Mononuclear cell (primary cell): ENCODE data around the gene SLC45A2. TPM values are rescaled to one million over a fixed set of nuclear protein-coding genes. Genes with fewer than 3 reads are reported as not detected.

ENCODE experiments used
- H3K27me3 ChIP-seq: 2 replicates; pipeline ENCODE4 v1.6.0; 2011; ENCODE audit warnings: low read length, control low read depth; ENCODE audit not compliant: insufficient read depth
- H3K4me1 ChIP-seq: 2 replicates; pipeline ENCODE4 v1.5.1; 2011; ENCODE audit warnings: mild to moderate bottlenecking, low read length, control low read depth; ENCODE audit not compliant: insufficient read depth
- H3K4me3 ChIP-seq: 2 replicates; pipeline ENCODE4 v1.5.1; 2011; ENCODE audit warnings: mild to moderate bottlenecking, low read length, moderate library complexity
- H3K9me3 ChIP-seq: 2 replicates; pipeline ENCODE4 v1.5.1; 2011; ENCODE audit warnings: low read depth, mild to moderate bottlenecking, control low read depth, low read length
- total RNA-seq: library from RNA; depleted of rRNA; stranded (reverse); fragments of >200 nt; gene quantifications from one replicate; pipeline ENCODE4 v1.2.3, GENCODE V29; 2012

The SLC45A2 gene
- total RNA-seq, 1 donor, result under 0.01 TPM

DNA sequence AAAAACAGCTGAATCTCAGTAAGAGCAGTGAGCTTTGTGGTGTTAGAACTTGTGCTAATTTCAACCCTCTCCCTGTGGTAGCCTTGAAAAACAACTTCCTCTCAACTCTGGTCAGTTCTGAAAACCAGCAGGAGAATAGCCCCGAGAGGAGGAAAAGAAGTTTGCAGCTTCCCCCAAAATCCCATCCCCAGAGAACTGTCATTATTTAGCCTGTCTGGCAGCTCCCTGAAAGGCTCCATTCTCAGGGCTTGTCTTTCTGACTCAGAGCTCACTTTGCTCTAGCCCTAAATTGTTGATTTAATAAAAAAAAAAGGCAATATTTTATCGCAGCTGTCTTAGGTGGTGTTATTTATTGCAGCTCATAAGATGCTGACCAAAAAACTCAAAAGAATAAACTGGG lies 11.4 kb upstream of the SLC45A2 start:
- Histone ChIP-seq H3K4me1 (no peaks in the 10 kb centered on the region), H3K9me3 (no peaks in the 10 kb centered on the region), H3K4me3 (no peak overlapping the region), H3K27me3 (no peaks in the 10 kb centered on the region)

DNA sequence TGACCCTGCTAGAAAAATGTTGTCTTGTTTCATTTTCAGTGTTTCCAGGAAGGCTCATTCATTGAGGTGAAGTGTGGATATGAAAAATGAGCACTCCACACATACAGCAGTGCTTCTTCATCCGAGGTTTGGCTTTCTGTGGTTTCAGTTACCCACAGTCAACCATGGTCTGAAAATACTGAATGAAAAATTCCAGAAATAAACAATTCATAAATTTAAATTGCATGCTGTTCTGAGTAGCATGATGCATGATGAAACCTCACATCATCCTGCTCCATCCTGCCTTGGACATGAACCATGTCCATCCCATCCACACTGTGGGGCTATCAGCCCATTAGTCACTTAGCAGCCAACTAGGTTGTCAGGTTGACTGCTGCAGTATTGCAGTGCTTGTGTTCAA lies 10.4 kb upstream of the SLC45A2 start:
- H3K27me3 ChIP-seq, result no peaks in the 10 kb centered on the region
- no peak overlapping the region for H3K4me3 ChIP-seq
- no peaks in the 10 kb centered on the region for H3K4me1 ChIP-seq
- no peaks in the 10 kb centered on the region for H3K9me3 ChIP-seq

DNA sequence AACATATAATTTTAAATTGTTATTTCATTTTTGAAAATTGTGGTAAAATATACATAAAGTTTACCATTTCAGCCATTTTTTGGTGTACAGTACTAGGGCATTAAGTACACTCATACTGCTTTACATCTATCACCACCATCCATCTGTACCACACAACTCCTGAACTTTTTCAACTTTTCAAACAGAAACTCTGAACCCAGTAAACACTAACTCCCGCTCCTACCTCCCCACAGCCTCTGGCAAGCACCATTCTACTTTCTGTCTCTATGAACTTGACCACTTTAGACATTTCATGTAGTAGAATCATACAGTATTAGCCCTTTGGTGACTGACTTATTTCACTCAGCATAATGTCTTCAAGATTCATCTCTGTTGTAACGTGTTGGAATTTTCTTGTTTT lies 8.4 kb upstream of the SLC45A2 start:
- no peaks in the 10 kb centered on the region for H3K4me1 ChIP-seq
- no peaks in the 10 kb centered on the region for H3K9me3 ChIP-seq
- no peaks in the 10 kb centered on the region for H3K27me3 ChIP-seq
- no peak overlapping the region for H3K4me3 ChIP-seq

DNA sequence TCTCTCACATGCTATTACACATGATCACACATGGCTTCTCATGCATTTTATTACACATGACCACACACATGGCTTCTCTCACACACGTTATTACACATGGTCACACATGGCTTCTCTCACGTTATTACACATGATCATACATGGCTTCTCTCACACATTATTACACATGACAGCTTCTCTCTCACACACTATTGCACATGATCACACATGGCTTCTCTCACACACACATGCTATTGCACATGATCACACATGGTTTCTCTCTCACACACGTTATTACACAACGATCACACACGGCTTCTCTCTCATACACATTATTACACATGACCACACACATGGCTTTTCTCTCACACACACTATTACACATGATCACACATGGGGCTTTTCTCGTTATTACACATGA lies 954 bp upstream of the SLC45A2 start:
- Histone ChIP-seq H3K4me3 (no peak overlapping the region), H3K27me3 (no peaks in the 10 kb centered on the region), H3K4me1 (no peaks in the 10 kb centered on the region), H3K9me3 (peaks cover 11% of the 10 kb centered on the region)

DNA sequence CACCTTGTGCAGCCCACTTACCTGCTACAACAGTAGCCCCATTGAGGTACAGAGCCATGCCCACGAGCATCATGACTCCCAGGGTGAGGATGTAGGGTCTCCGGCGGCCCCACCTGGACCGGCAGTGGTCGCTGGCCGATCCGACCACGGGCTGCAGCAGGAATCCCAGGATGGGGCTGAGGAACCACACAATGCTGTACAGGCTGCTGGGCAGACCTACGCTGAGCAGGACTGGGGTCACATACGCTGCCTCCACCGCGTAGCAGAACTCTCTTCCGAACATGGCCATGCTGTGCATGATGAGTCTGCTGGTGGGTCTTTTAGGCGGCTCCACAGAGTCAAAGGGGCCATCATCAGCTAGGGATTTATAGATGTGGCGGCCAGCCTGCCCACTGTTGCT lies 315 bp downstream of the SLC45A2 start:
- Histone ChIP-seq H3K9me3 (peaks cover 11% of the 10 kb centered on the region), H3K4me1 (no peaks in the 10 kb centered on the region), H3K4me3 (no peak overlapping the region), H3K27me3 (no peaks in the 10 kb centered on the region)

DNA sequence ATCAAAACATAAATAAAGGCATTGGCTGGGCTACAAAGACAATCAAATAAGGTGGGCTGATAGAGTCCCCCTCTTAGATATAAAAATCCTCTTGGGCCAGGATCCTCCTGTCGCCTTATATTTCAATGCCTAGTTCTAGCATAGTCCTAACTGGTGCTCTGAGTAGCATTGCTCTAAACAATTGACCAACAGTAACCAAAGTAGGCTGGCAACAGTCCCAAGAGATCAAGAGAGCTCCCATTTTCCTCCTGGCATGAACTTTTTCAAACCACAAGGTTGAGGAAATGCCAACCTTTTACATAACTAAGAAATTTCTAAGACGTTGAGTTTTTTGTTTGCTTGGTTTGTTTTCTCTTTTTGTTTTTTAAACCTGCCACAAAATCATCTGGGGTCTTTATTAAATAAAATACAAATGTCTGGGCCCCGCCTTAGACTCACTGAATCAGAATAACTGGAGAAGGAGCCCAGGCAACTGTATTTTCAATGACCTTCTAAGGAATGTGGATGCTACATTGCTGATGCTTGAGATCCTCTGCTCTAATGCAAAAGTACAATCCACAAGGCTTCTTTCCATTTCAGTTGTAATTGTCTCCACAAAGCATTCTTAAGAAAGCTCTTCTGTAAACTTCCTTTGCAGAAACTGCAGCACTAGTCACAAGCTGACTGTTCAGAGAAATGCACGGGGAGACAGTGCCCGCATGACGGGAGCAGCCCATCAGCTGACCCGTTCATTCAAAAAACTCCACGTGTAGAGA lies 2.9 kb downstream of the SLC45A2 start:
- H3K4me3 ChIP-seq, result no peak overlapping the region
- no peaks in the 10 kb centered on the region for H3K27me3 ChIP-seq
- H3K9me3 ChIP-seq, result peaks cover 11% of the 10 kb centered on the region

DNA sequence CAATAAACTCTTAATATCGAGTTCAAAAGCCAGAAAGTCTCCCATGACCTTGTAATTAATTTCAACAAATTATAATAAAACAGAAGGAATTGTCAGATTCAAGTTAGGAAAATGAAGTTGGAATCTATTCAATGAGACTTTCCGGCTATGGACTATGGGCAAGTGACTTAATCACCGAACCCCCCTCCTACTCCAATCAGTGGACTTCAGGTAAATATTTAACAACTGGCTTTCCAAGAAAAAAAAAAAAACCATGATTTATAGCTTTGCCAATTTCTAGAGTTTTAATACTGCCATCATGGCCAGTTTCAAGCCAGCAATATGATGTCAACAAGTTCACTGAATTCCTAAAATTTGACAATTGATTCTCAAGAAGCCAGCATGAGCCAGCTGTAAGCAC lies 4.5 kb downstream of the SLC45A2 start:
- no peaks in the 10 kb centered on the region for H3K27me3 ChIP-seq
- H3K9me3 ChIP-seq, result peaks cover 3% of the 10 kb centered on the region
- no peaks in the 10 kb centered on the region for H3K4me1 ChIP-seq
- H3K4me3 ChIP-seq, result no peak overlapping the region

More for the DNA sequence above, 2.9 kb downstream of the SLC45A2 start:
- H3K4me1 ChIP-seq, result no peaks in the 10 kb centered on the region

DNA sequence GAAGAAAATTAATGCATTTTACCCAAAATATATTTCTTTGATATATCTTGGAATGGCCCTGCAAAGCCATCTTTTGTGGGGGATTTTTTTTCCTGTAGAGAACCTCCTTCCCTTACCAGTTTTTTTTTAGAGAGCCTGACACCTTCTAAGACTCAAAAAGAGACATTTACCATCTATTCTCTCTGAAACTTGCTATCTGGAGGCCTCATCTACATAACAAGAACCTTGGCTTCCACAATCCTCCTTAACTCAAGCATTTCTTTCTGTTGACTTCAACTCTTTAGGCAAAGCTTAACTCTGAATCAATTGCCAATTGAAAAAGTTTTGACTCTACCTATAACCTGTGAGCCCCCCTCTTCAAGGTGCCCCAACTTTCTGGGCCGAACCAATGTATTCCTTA lies 6.2 kb downstream of the SLC45A2 start:
- no peak overlapping the region for H3K4me3 ChIP-seq
- no peaks in the 10 kb centered on the region for H3K9me3 ChIP-seq
- no peaks in the 10 kb centered on the region for H3K4me1 ChIP-seq
- H3K27me3 ChIP-seq, result no peaks in the 10 kb centered on the region

DNA sequence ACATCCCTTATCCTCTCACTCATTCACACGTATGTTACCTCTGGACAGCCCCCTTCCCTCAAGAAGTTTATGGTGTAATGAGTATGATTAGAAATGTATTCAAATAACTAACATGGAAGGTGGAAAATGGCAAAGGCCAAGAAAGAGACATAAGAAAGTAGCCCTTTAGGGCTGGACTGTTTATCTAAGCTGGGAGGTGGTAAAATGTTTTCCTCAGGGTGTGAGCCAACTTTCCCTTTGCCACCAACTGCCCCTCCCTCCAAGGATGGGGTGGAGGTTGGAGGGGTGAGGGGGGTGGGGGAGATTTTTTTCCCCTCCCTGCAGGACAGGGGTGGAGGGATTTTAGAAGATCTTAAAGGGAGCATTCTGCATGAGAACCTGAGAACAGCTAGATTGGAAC lies 8.2 kb downstream of the SLC45A2 start:
- H3K9me3 ChIP-seq, result no peaks in the 10 kb centered on the region
- no peaks in the 10 kb centered on the region for H3K4me1 ChIP-seq
- H3K27me3 ChIP-seq, result no peaks in the 10 kb centered on the region
- no peak overlapping the region for H3K4me3 ChIP-seq

DNA sequence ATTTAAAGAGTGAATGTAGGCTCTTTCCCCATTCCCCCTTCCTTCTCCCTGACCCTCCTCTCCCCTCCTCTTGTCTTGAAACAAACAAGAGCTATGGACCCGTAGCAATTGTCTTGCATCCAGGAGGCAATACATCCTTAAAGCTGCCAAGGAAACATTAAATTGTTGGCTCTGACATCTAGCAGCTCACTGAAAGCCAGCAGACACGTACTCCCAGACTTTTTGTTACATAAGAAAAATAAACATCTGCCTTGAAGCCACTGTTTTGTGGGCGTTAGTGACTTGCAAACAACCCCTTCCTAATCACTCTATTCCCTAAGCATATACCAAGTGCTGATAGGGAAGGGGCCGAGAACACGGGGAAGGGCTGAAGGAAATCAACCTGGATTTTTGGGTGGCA lies 8.6 kb downstream of the SLC45A2 start:
- no peaks in the 10 kb centered on the region for H3K9me3 ChIP-seq
- no peaks in the 10 kb centered on the region for H3K27me3 ChIP-seq
- no peaks in the 10 kb centered on the region for H3K4me1 ChIP-seq
- H3K4me3 ChIP-seq, result no peak overlapping the region

DNA sequence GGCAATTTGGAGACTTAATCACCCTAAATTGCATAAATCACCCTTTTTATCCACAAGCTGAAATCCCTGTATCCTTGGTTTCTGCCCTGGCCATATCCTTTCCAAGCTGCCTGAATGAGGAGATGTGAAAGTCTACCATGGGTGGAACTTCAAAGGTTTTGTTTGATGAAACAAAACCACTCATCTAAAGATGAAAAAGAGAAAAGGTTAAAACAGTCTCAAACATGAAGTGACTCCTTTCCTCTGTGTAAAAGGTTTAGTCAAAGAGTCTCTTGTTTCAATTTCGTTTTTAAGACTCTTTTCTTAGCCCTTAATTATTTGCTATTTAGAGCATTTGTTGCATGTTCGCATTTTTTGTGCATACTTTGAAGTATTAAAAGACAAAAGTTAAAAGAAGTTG lies 11.2 kb downstream of the SLC45A2 start:
- Histone ChIP-seq H3K4me3 (no peak overlapping the region), H3K27me3 (no peaks in the 10 kb centered on the region), H3K9me3 (no peaks in the 10 kb centered on the region), H3K4me1 (no peaks in the 10 kb centered on the region)

DNA sequence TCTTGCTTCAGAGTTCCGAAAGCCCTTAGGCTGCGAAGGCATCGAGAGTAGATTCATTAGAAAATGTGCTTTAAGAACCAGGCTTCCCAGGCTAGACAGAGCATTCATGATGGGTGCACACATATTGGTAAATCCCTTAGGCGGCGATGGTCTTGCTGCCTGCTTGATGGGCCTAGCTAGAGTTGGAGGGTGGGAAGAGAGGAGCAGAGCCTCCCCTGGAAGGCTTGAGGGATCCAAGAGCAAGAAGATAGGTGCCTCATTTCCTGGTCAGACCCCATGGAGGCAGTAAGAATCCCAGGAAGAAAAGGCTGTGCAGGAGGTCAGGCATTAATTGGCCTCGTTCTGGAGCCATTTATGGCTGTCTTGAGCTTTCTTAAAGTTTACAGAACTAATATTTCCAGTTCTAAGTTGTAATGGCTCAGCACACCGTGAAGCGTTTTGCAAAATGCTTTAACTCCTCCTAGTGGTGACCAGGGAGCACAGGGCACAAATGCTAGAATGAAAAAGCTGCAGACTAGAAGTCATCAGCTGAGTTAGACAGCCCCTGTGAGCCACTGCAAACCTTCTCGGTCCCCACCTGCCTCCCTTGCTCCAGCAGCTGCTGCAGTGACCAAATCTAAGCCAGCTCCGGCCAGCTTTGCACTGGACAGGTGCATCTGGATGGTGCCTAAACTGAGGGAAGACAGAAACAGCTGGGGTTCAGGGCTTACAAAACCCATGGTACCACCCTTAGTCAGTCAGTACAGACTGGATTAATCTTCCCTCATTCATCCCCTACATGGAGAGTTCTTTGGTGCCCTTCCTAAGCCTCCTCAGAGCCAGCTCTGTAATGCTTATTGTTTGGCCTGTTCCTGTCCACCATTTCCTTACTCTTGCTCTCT lies 14.7 kb downstream of the SLC45A2 start:
- Histone ChIP-seq H3K4me1 (no peaks in the 10 kb centered on the region), H3K27me3 (no peaks in the 10 kb centered on the region), H3K9me3 (no peaks in the 10 kb centered on the region), H3K4me3 (no peak overlapping the region)

DNA sequence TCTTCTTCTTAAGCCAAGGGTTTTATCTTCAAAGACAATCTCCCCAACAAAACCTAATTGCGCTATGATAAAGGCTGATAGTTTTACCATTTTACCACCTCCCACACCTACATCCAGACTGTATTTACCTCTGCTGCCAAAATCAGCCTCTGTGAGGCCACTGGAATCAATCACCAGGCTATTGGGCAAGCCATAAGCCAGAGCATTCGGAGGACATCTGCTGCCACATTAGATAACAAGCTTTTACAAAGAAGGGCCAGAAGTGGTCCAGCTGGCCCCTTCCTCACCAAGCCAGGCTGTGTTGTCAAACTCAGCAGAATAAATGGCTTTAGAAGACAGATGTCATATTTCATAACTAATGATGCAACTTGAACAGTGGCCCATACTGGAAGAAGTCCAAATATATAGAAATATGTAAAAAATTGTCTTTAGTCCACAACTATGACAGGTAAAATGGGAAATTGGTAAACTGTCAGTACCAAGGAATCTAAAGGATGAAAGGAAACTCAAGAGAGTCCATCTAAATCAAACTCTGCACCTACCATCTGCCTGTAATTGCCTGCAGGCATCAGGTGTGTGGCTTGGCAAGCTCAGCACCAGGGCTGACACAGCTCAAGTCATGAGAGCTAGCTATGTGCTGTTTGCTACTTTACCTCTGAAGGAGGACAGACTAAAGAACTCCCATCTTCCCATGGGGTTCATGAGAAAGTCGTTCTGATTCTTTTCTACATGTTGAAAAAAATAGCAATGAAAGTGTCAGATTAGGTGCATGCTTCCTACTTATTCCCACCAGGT lies 16.1 kb downstream of the SLC45A2 start:
- H3K27me3 ChIP-seq, result no peaks in the 10 kb centered on the region
- no peaks in the 10 kb centered on the region for H3K4me1 ChIP-seq
- no peak overlapping the region for H3K4me3 ChIP-seq
- no peaks in the 10 kb centered on the region for H3K9me3 ChIP-seq

DNA sequence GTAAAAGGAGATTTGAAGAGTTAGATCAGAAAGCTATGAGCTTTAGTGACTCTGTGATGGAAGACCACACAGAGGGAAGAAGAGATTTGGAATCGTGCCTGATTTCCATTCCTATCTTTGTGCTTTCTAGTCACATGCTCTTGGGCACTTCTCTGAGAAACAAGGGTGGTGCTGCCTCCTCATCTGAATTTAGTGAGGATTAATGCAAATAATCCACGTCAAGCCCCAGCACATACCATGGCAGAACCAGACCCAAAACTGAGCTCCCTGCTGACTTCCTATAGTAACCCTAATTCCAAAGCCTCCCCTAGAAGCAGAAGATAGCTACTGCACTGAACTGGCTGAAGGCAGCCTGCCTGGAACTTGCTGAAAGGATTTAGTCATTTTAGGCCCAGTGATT lies 17.7 kb downstream of the SLC45A2 start:
- Histone ChIP-seq H3K4me1 (no peaks in the 10 kb centered on the region), H3K27me3 (no peaks in the 10 kb centered on the region), H3K9me3 (no peaks in the 10 kb centered on the region), H3K4me3 (no peak overlapping the region)

DNA sequence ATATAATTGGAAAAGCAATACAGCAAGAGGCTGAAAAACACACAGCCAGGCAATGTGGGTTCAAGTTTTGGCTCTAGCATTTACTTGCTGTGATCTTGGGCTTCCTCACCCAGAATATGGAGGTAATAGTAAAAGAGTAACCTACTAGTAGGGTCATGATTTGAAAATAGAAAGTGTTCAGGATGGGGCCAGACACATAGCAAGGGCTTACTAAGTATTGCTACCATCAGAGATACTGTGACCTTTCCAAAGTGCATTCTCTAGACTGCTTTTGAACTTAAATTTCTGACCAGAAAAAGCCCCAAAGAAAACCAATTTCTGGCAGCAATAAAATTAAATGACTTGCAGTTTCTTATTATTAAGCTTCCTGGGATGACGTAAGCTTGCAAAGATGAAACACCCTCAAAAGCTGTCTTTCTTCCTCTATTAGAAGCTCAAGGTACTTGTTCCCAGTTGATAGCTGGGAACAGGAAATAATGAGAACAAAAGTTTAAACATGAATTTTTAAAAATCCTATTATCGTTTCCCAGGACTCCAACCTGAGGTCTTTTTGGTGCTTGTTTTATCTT lies 20.3 kb downstream of the SLC45A2 start:
- no peaks in the 10 kb centered on the region for H3K4me1 ChIP-seq
- H3K4me3 ChIP-seq, result no peak overlapping the region
- peaks cover 4% of the 10 kb centered on the region for H3K27me3 ChIP-seq
- no peaks in the 10 kb centered on the region for H3K9me3 ChIP-seq
